Tibial nerve (tissue), 4 donors: Measurements from ENCODE around the gene PIN4.
"Not testable (repeated sequence)": the region's sequence is repeated elsewhere in the genome, so short reads cannot be mapped to it uniquely, and the experiment has no call there.

Experiments
- CTCF ChIP-seq, 5 experiments: fragments of 200-600 bp in 3 of 5; fragments of 450-650 bp in 2 of 5; sonication (generic) in 3 of 5; IDR thresholded peaks; one replicate each; pipeline ENCODE4 v1.5.1; 2016 to 2019; ENCODE audit warnings: antibody characterized with exemption in 5 of 5, mild to moderate bottlenecking in 3 of 5, moderate library complexity in 2 of 5
- EP300 ChIP-seq, 2 donors: sonication (generic); formaldehyde crosslinking; IDR thresholded peaks; one replicate each; pipeline ENCODE4 v1.6.1; 2017; ENCODE audit warnings: antibody characterized with exemption in 2 of 2, mild to moderate bottlenecking in 1 of 2
- POLR2A ChIP-seq, 2 donors: fragments of 450-650 bp; IDR thresholded peaks; one replicate each; pipeline ENCODE4 v1.6.1; 2017; ENCODE audit warnings: antibody characterized with exemption in 2 of 2, mild to moderate bottlenecking in 2 of 2, moderate library complexity in 2 of 2

- not testable (repeated sequence) for TF ChIP-seq POLR2A, CTCF, EP300 (IDR thresholded peaks at IDR 0.05)
Observed at GRCh38 chrX:72220375-72220774, 38.8 kb downstream of the PIN4 start.
